ENCODE results near the gene MBD4. TPM values are rescaled to one million over a fixed set of nuclear protein-coding genes. Genes with fewer than 3 reads are reported as not detected.

Gene MBD4
- total RNA-seq, 1 experiment from 2014 or later: 11.4 TPM

DNA sequence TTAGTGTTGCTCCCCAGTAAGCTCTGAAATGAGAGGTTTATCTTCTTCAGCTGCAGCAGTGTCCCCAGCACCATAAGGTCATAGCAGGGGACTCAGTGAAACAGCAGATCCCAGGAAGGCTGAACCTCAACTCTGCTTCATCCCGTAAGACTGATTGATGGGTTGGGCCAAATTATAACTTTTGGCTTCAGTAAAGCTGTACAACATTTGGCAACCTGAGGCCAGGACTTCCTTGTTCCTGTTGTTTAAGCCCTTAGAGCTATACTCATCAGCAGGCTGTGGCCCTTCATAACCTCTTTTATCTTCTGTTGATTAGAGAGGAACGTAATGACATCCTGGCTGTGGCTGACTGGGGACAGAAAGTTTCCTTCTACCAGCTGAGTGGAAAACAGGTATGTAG, 29.3 kb upstream of the MBD4 start:
- H3K27me3 ChIP-seq (ENCODE audit: low read length): no peaks in the 10 kb centered on the region
- H2AFZ ChIP-seq (ENCODE audit: low read length): no peak overlapping the region
- no peaks in the 10 kb centered on the region for H3K9me2 ChIP-seq (replicated peaks; ENCODE audit: low read length)
- no peak overlapping the region for H3K4me2 ChIP-seq (ENCODE audit: low read length)
- H4K20me1 ChIP-seq (ENCODE audit: low read length): no peaks in the 10 kb centered on the region
- H3K79me2 ChIP-seq (ENCODE audit: low read length): no peaks in the 10 kb centered on the region
- no peak overlapping the region for H3K9ac ChIP-seq (ENCODE audit: low read length)
- intact Hi-C loops (cut with micrococcal nuclease): no loop called here
- no peaks in the 10 kb centered on the region for H3F3A ChIP-seq (ENCODE audit: low read length, unreplicated experiment)
- H3K27ac ChIP-seq (ENCODE audit: low read length): no peak overlapping the region
- H3K36me3 ChIP-seq (ENCODE audit: low read depth, low read length): no peaks in the 10 kb centered on the region
- H3K4me3 ChIP-seq (ENCODE audit: low read length): no peak overlapping the region
- BruUV-seq (replicated peaks): no TSS peak
- ChIA-PET CTCF (no interaction called here), POLR2A (ENCODE audit: unreplicated experiment) (no interaction called here)
- DNase-seq: no peak
- H3K9me3 ChIP-seq (ENCODE audit: low read length): no peaks in the 10 kb centered on the region
- no peaks in the 10 kb centered on the region for H3K4me1 ChIP-seq (ENCODE audit: insufficient read depth, low read length)
- no peak for ATAC-seq
- TF ChIP-seq, protein P1, sequence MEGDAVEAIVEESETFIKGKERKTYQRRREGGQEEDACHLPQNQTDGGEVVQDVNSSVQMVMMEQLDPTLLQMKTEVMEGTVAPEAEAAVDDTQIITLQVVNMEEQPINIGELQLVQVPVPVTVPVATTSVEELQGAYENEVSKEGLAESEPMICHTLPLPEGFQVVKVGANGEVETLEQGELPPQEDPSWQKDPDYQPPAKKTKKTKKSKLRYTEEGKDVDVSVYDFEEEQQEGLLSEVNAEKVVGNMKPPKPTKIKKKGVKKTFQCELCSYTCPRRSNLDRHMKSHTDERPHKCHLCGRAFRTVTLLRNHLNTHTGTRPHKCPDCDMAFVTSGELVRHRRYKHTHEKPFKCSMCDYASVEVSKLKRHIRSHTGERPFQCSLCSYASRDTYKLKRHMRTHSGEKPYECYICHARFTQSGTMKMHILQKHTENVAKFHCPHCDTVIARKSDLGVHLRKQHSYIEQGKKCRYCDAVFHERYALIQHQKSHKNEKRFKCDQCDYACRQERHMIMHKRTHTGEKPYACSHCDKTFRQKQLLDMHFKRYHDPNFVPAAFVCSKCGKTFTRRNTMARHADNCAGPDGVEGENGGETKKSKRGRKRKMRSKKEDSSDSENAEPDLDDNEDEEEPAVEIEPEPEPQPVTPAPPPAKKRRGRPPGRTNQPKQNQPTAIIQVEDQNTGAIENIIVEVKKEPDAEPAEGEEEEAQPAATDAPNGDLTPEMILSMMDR (conservative IDR thresholded peaks at IDR 0.05; ENCODE audit: low read depth, low read length): no peak
- no peak for TF ChIP-seq EZH2 (IDR thresholded peaks at IDR 0.05; ENCODE audit: low read length, unreplicated experiment)
- no peak for TF ChIP-seq EZH2phosphoT487 (IDR thresholded peaks at IDR 0.05; ENCODE audit: borderline replicate concordance, low read length)

DNA sequence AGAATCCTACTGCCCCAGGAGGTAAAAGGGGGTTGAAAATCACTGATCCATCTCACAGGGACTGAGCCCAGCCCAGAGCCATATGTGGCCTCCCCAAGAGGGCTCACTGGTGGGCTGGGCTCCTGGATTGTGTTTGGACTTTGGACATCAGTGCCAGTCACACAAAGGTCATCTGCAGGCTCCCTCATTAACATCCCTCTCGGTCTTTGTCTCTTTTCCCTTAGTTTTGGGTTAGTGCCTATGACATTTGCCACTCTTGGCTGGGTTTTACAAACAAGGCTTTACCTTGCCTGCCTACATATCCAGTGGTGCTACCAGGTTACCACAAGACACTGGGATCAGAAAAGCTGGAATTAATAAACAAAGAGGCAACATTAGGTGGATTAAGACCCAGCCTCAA, 28.2 kb upstream of the MBD4 start:
- no peak for DNase-seq
- Histone ChIP-seq H2AFZ (ENCODE audit: low read length) (no peak overlapping the region), H3K4me2 (ENCODE audit: low read length) (no peak overlapping the region), H3K79me2 (ENCODE audit: low read length) (no peaks in the 10 kb centered on the region), H4K20me1 (ENCODE audit: low read length) (no peaks in the 10 kb centered on the region), H3K36me3 (ENCODE audit: low read depth, low read length) (no peaks in the 10 kb centered on the region), H3K9ac (ENCODE audit: low read length) (no peak overlapping the region), H3K4me3 (ENCODE audit: low read length) (no peak overlapping the region), H3K27ac (ENCODE audit: low read length) (no peak overlapping the region), H3K4me1 (ENCODE audit: insufficient read depth, low read length) (no peaks in the 10 kb centered on the region), H3K9me3 (ENCODE audit: low read length) (no peaks in the 10 kb centered on the region), H3K27me3 (ENCODE audit: low read length) (no peaks in the 10 kb centered on the region), H3K9me2 (replicated peaks; ENCODE audit: low read length) (no peaks in the 10 kb centered on the region), H3F3A (ENCODE audit: low read length, unreplicated experiment) (no peaks in the 10 kb centered on the region)
- BruUV-seq (replicated peaks): no TSS peak
- intact Hi-C loops (cut with micrococcal nuclease): no loop called here
- TF ChIP-seq EZH2phosphoT487 (IDR thresholded peaks at IDR 0.05; ENCODE audit: borderline replicate concordance, low read length) (no peak), EZH2 (IDR thresholded peaks at IDR 0.05; ENCODE audit: low read length, unreplicated experiment) (no peak)
- TF ChIP-seq, protein P1 (conservative IDR thresholded peaks at IDR 0.05; ENCODE audit: low read depth, low read length): no peak
- ChIA-PET POLR2A (ENCODE audit: unreplicated experiment) (no interaction called here), CTCF (no interaction called here)
- no peak for ATAC-seq

DNA sequence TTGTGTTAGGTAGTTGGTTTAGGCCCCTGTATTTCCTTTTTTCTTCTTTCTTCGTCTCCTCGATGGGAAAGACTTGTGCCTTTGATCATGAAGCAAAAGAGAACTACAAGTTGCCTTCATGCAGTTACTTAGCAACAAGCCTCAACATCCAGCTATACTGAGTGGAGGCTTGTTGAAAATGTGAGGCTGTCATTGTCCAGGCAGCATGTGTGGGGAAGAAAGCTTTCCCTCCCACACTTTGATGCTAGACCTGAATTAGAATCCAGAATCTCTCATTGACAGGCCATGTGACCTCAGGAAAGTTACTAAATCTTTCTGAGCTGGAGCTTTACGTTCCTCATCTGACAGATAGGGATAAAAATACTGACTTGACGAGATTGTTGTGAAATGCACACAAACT, 24.0 kb upstream of the MBD4 start:
- POLR2A ChIA-PET (ENCODE audit: unreplicated experiment): no interaction called here

More for the DNA sequence above, 24.0 kb upstream of the MBD4 start:
- Histone ChIP-seq H3F3A (ENCODE audit: low read length, unreplicated experiment) (no peaks in the 10 kb centered on the region), H3K79me2 (ENCODE audit: low read length) (no peaks in the 10 kb centered on the region), H4K20me1 (ENCODE audit: low read length) (no peaks in the 10 kb centered on the region), H3K4me3 (ENCODE audit: low read length) (no peak overlapping the region), H3K9me2 (replicated peaks; ENCODE audit: low read length) (no peaks in the 10 kb centered on the region), H2AFZ (ENCODE audit: low read length) (no peak overlapping the region), H3K4me2 (ENCODE audit: low read length) (no peak overlapping the region), H3K9ac (ENCODE audit: low read length) (no peak overlapping the region), H3K27me3 (ENCODE audit: low read length) (no peaks in the 10 kb centered on the region), H3K9me3 (ENCODE audit: low read length) (no peaks in the 10 kb centered on the region), H3K27ac (ENCODE audit: low read length) (no peak overlapping the region), H3K4me1 (ENCODE audit: insufficient read depth, low read length) (peaks cover 19% of the 10 kb centered on the region), H3K36me3 (ENCODE audit: low read depth, low read length) (no peaks in the 10 kb centered on the region)
- DNase-seq (no peak), ATAC-seq (no peak)
- BruUV-seq (replicated peaks): no TSS peak
- CTCF ChIA-PET: no interaction called here
- TF ChIP-seq, protein P1 (conservative IDR thresholded peaks at IDR 0.05; ENCODE audit: low read depth, low read length): no peak
- TF ChIP-seq EZH2phosphoT487 (IDR thresholded peaks at IDR 0.05; ENCODE audit: borderline replicate concordance, low read length) (no peak), EZH2 (IDR thresholded peaks at IDR 0.05; ENCODE audit: low read length, unreplicated experiment) (no peak)
- intact Hi-C loops (cut with micrococcal nuclease): no loop called here
